GM19397 (cell line): Measurements from ENCODE around the gene PHAF1.
A peak's percentile ranks its signal among the peaks of the same experiment; 100 is the strongest.

Experiments
- ATAC-seq: cut with Tn5 transposase; IDR thresholded peaks from one replicate; pipeline ENCODE4 v1.9.1; 2021; ENCODE audit warnings: mild to moderate bottlenecking, moderate library complexity; ENCODE audit not compliant: unreplicated experiment

The PHAF1 gene

DNA sequence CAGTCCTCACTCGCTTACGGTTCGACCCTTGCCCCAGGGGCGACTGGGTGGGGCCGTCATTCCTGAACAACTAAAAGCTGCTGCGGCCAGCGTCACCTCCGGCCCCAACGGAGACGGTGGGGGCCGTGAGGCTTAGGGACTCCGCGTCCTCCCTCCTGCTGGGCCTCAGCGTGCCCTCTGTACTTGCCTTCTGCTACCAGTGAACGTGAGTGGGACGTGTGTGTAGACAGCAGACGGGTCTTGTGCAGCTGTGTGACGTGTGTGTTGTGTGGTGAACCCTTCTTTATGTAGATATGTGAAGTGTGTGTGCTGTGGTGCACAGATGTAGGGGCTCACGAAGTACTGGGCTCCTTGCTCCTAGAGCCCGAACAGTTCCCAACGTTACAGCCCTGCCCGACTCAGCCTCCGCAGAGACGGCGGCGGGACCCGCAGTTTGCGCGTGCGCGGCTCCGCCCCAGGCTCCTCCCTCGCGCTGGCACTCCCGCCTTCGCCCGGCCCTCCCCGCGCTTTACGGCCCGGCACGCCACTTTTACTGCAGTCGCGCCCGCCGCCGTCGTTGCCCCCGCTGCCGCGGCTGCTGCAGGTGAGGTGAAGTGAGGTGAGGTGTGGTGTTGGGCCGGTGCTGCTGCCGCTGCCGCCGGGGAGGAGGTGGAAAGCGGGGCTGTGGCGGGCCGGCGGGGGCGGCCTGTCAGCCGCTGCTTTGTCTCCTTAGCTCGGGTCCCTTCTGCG lies at the start of gene PHAF1:
Gene PHAF1 (plus strand): TSS at position 535 of the 729 bp plus-strand sequence. CDS start 235 bp downstream, outside the sequence.
- peak; percentile 84 for ATAC-seq

DNA sequence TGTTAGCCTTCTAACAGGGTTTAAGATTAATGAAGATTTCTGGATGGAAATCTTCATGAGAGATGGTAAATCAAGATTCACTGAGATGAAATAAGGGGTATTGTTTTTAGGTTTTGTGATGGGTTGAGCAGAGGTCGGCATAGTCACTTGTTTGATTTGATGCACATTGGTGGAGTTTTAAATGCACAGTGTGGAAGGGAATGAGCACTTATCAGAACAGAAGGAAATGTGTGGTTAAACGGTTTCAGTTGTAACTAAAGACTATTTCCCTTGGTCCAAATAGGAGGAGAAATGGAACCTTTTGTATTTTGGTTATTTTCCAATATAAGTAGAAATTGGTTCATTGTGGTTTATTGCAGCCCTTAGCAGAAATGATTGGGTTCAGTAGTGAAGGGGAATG lies 46.7 kb upstream of the PHAF1 start:
- no peak for ATAC-seq

DNA sequence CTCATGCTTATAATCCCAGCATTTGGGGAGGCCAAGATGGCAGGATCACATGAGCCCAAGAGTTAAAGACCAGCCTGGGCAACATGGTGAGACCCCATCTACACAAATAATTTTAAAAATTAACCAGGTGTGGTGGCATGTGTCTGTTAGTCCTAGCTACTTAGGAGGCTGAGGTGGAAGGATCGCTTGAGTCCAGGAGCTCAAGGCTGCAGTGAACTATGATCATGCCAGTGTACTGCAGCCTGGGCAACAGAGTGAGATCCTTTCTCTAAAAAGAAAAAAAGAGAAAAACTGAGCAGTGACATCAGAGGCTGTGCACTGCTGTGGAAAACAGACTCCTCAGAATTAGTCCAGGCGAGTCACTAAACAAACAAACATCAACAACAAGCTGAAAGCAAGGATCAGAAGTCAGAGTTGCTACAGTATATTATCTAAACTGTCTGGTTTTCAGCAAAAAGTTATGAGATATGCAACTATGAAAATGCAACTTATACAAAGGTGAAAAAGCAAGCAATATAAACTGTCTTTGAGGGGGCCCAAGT lies 41.5 kb upstream of the PHAF1 start:
- no peak for ATAC-seq

DNA sequence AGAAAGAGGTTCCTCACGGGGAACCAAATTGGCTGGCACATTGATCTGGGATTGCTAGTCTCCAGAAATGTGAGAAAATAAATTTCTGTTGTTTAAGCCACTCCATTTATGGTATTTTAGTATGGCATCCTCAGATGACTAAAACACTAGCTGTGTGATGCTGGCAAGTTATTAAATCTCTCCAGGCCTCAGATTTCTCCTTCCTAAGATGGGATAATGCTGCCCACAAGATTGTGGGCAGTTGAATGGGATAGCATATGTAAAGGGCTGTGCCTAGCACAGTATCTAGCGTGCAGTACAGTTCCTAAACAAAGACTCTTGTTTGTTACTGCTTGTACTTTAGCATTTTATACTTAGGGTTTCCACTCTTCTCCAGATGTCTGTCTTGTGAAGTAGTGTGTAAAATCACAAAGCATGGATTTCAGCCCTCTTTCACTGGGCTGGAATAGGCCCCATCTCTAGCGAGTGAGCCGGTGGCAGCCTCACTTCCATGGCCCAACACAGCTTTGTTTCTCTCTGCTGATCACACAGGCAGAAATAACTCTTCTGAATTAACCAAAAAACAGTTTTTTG lies 38.2 kb upstream of the PHAF1 start:
- no peak for ATAC-seq

DNA sequence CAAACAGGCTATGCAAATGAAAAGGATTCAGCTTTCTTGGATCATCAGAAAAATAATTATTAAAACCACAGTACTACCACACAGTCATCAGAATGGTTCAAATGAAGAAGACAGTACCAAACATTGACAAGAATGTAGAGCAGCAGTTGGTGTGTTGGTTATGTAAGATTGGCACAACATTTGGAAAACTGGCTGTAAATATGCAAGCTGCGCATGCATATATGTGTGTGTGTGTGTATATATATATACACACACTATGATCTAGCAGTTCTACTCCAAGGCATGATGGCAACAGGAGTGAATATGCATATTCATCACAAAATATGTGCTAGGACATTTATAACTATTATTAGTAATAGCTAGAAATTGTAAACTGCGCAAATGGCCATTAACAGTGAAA lies 34.4 kb upstream of the PHAF1 start:
- ATAC-seq = no peak

DNA sequence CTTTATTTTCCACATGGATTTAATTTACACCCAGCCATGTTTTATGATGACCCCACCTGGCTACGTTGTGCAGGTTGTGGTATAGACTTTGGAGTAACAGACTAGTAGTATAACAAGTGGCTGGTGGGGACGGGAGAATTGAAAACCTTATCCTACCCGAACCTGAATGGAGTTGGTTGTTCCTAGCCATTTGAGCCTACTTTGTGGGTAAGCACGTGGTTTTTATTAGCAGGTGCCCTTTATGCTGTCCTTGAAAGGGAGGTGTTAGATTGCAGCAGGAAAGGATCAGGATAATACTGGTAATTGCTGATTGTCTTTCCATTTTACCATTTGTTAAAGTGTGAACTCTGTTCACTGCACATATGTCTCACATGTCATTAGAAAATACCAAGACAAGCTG lies 31.9 kb upstream of the PHAF1 start:
- no peak for ATAC-seq

DNA sequence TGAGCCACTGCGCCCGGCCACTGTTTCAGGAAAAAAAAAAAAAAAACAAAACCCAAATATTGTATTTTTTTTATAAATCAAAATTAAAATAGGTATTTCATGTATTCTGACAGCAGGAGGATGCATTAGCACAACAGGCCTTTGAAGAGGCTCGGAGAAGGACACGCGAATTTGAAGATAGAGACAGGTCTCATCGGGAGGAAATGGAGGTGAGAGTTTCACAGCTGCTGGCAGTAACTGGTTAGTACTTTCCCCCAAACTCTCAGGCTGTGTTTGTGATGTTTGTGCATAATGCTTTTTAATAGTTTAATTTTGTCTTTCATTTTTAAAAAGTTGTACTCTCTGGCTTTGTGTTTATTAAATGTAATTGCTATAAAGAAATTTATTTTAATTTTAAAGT lies 27.6 kb upstream of the PHAF1 start:
- ATAC-seq = no peak

DNA sequence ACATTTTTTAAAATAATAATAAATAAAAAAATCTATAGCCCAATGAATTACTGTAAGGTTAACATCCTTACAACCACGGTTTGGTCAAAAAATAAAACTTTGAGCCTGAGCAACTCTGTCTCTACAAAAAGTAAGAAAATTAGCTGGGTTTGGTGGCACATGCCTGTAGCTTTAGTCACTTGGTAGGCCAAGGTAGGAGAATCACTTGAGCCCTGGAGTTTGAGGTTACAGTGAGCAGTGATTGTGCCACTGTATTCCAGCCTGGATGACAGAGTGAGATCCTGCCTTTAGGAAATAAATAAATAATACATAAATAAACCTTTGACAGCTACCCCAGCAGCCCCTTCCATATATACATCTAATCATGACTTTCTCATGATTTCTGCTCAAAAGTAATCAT lies 26.9 kb upstream of the PHAF1 start:
- no peak for ATAC-seq

DNA sequence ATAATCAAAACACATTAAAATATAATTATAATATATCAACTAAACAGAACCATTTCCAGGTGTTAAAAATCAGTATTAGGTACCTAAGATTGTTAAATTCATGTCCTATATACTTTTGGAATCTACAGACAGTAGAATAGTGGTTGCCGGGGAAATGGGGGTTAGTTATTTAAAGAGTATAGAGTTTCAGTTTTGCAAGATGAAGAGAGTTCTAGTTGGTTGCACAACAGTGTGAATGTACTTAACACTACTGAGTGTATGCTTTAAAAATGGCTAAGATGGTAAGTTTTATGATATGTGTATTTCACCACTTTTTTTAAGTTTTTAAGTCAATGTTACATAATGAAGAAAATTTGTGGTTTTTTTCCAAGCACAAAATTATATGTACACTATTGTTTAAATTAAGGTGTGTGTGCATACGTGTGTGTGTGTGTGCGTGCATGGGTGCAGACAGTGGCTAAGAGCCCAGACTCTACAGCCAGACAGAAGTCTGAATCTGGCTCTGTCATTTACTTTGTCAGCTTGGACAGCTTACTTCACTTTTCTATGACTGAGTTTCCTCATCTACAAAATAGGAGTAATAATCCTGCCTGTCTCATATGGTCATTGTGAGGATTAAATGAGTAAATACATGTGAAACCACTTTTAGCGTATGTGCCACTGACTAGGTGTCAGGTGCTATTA lies 25.3 kb upstream of the PHAF1 start:
- no peak for ATAC-seq

DNA sequence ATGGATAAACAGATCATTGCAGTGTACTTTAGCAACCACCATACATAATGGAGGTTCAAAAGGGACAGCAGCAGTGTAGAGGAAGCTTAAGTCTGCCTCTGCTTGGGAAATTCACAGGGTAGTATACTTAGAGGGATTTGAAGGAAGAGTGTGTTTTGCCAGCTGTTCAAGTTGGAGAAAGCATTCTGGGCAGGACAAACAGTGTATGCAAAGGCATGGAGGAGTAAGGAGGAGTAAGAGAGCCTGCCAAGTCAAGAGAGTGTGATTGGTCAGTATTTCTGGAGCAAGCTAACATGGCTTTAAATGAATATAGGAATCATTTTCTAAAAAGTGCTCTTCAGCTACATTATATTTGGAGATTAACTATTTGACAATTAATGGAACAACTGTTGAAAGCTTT lies 22.9 kb upstream of the PHAF1 start:
- ATAC-seq = no peak

DNA sequence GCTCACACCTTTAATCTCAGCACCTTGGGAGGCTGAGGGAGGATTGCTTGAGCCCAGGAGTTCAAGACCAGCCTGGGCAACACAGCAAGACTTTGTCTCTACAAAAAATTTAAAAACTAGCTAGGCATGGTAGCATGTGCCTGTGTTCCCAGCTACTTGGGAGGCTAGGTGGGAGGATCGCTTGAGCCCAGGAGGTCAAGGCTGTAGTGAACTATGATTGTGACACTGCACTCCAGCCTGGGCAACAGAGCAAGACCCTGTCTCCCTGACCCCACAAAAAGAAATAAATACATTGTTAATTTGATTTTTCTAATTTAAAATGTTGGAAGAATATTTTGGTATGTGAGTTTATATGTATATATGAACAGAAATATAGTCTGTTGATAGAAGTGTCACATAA lies 22.4 kb upstream of the PHAF1 start:
- no peak for ATAC-seq

DNA sequence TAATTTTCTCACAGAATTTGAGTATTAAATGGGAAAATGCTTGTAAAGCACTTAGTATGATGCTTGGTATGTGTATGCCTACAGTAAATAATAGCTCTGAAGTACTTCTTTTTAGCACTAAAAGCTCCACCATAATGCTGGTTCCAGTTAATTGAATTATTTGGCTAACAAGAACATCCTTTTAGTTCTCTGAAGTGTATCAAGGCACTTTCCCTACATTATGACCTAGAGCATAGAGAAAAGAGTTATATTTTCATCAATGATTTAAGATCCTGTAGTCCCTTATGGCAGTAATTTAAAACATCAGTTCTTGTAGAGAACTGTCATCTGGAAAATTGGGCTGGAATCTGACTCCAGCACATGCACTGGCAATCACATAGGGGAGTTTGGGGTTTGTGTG lies 21.9 kb upstream of the PHAF1 start:
- ATAC-seq = no peak

DNA sequence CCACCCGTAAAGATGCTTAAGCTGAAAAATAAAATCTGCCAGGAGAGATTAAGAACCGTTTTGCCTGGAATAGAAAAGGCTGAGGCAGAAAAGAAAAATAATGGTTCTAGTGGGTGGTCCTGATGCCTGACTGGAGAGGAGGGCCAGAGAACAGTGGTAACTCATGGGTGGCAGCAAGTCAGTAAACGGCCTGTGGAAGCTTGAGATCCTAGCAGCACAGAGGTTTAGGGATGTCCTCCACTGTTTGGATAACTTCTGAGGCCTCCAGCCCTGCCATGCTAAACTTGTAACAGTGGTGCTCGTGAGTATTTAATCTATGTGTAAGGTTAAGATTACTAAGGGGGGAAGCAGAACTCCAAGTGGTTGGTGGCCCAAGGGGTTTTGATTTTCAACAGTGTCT lies 21.2 kb upstream of the PHAF1 start:
- no peak for ATAC-seq

DNA sequence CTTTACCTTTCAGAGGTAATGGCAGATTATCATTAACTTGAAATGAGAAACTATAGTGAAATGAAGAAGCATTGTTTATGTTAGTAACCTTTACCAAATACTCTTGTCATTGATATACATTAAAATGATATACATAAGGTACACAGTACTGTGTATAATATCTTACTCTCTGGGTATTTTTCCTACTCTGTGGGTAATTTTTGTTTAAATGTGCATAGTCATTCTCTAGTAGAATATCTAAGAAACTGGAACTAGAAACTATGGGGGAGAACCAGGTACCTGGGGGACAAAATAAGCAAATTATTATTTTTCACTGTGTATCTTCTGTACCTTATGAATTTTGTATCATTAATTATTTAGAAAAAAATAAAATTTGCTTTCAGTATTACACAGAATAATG lies 20.6 kb upstream of the PHAF1 start:
- ATAC-seq = no peak

DNA sequence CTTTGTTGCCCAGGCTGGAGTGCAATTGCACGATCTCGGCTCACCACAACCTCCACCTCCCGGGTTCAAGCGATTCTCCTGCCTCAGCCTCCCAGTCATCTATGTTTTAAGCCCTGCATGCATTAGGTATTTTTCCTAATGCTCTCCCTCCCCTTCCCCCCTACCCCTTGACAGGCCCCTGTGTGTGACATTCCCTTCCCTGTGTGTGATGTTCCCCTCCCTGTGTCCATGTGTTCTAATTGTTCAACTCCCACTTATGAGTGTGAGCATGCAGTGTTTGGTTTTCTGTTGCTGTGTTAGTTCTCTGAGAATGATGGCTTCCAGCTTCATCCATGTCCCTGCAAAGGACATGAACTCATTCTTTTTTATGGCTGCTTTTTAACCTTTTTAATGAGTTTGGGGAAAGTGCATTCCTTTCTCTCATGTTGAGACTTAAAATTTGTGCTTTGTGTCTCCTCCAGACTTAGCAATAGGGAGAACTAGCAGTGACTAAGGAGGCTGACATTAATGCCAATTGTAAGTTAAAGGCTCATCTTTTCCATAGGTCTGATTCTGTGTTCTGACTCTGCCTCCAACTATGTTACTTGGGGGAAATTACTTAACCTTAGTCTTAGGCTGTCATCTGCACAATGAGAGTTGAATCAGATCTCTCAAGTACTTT lies 17.7 kb upstream of the PHAF1 start:
- ATAC-seq = no peak

DNA sequence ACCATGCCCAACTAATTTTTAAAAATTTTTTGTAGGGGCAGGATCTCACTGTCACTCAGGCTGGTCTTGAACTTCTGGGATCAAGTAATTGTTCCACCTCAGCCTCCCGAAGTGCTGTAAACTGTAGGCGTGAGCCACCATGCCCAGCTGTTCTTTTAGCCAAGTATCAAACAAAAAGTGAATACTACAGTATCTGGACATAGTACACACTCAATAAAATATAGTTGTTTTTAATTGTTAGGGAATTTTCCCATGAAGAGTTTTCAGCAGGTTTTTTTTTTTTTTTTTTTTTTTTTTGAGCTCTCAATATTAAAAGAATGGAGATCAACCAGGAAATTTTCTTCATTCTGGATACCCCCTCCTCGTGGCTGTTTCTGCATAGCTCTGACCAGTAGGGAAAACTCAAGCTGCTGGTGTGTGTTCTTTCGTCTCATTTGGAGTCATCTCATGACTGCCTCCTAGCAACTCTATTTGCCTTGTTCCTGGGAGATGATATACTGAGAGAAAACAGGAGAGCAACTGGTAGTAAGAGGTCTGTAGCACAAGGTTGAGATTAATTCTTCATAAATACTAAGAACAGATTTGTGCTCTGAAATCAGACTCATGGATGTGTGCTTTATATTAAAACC lies 16.5 kb upstream of the PHAF1 start:
- no peak for ATAC-seq

DNA sequence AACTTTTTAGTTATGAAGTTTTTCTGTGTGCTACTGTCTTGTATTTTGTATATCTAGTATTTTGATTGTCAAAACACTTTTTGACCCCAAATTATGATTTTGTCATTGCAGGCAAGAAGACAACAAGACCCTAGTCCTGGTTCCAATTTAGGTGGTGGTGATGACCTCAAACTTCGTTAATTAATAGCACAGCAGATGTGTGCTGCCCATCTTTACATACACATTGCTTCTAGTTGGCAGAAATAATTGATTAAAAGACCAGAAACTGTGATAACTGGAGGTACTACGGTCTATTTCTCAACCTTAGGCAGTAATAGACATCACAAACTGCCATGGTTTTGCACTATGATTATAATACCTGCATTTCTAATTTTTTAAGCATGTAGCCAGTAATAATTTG lies 11.1 kb upstream of the PHAF1 start:
- ATAC-seq = no peak

DNA sequence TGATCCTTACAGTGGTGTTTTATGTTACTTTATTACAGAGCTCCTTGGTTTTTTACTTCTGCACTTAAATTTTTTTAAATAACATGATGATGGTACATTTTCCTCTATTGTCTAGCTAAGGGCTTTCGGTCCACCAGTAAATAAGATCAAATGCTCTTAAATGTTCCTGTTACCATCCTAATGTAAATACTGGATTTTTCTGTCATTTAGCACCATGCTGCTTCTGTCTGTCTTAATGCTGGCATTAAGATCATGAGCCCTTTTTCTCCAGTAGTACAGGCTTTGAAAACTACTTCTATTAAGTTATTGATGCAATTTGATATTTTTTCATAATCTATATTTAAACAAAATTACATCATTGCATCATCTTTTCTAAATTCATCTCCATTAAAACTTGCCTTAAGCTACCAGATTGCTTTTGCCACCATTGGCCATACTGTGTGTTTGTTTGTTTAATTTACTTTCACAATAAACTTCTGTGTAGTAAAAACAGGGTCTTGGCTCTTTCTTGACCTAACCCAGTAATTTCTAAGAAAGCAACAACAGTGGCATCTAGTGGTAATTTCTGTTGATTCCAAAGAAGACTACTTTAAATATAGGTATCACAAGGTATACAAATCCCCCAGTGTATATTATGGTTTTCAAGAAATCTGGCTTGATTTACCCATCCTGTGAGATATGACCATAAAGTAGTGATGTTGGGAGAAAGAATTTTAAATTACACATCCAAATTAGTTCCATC lies 9.0 kb upstream of the PHAF1 start:
- ATAC-seq = no peak

DNA sequence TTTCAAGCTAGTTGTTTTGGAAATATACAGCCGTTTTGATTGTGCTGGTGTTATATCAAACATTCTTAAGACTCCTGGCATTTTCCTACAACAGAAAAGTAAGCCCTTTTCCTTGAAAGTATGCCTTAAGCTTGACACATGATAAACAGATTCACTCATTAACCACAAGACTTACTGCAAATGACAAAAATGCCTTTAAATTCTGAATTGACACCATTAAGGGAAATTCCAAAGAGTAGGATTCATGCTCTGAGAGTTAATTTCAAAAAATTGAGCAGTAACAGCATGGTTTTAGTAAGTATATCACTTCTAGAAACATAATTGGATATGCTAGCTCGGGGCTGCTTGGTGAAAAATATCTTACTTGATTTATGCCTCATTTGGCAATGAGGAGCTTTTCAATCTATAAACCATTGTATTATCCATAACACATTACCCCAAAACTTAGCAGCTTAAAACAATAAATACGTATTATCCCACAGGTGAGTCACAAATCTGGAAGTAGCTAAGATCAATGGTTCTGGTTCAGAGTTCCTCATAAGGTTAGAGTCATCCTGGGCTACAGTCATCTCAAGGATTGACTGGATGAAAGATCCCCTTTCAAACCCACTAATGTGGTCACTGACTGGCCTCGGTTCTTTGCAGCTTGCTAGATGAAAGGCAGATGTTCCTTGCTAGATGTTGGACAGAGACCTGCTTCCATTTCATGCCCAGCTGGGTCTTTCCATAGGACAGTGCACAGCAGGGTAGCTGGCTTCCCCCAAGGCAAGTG lies 8.2 kb upstream of the PHAF1 start:
- ATAC-seq = no peak

DNA sequence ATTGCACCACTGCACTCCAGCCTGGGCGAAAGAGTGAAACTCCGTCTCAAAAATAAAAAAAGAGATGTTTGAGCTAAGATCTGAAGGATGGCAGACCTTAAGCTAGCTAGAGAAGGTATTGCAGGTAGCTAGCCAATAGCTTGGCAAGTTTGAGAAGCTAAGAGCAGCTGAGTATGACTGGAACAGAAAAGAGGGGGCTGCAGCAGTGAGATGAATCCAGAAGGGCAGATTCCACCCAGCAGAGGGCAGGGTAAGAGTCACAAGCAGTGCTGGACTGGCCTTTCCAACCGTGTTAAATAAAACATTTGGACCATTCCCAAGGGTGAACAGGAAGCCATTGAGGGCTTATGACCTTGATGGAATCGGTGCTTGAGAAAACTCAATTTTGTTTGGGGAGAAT lies 5.7 kb upstream of the PHAF1 start:
- ATAC-seq = no peak
